Uterus (tissue), 4 donors: ENCODE results near the gene TWNK. TPM values are rescaled to one million over a fixed set of nuclear protein-coding genes. Genes with fewer than 3 reads are reported as not detected.

ENCODE experiments used
- DNase-seq, 2 donors: peaks; one replicate each; pipeline ENCODE4 v3.0.0-alpha.2; 2019 to 2020
- H3K27ac ChIP-seq, 2 donors: fragments of 200-600 bp; sonication (generic); 1 replicate in 1 of 2; 2 replicates in 1 of 2; pipeline ENCODE4 v1.5.1; 2016 to 2018
- H3K27me3 ChIP-seq, 2 donors: fragments of 200-600 bp; sonication (generic); one replicate each; pipeline ENCODE4 v1.5.1; 2018 to 2019; ENCODE audit warnings: control low read depth in 1 of 2
- H3K36me3 ChIP-seq, 2 donors: fragments of 200-600 bp; sonication (generic); one replicate each; pipeline ENCODE4 v1.5.1; 2019; ENCODE audit warnings: control low read depth in 1 of 2
- H3K4me1 ChIP-seq, 2 donors: fragments of 200-600 bp; sonication (generic); one replicate each; pipeline ENCODE4 v1.5.1; 2018 to 2019; ENCODE audit warnings: control low read depth in 1 of 2
- H3K4me3 ChIP-seq, 2 donors: fragments of 200-600 bp; sonication (generic); 1 replicate in 1 of 2; 2 replicates in 1 of 2; pipeline ENCODE4 v1.5.1; 2018 to 2019; ENCODE audit warnings: mild to moderate bottlenecking in 1 of 2
- H3K9me3 ChIP-seq, 2 donors: fragments of 200-600 bp; sonication (generic); one replicate each; pipeline ENCODE4 v1.5.1; 2019; ENCODE audit warnings: control low read depth in 1 of 2
- POLR2A ChIP-seq, 2 donors: fragments of 450-650 bp; IDR thresholded peaks; one replicate each; pipeline ENCODE4 v1.6.1; 2016; ENCODE audit warnings: antibody characterized with exemption in 2 of 2, mild to moderate bottlenecking in 1 of 2, moderate library complexity in 1 of 2
- intact Hi-C: fragments of 100-400 bp; cut with DNase I; formaldehyde crosslinking; loops from one replicate; pipeline ENCODE4 v1.15.1; 2023; ENCODE audit warnings: low total_unique reads
- total RNA-seq, 4 donors: library from RNA; depleted of rRNA in 3 of 4; stranded (reverse); fragments of >200 nt in 3 of 4; gene quantifications; one replicate each; pipeline versions ENCODE4 v1.1.0 to v1.2.4, GENCODE V29; 2014 to 2023
- TF ChIP-seq, protein P1 (sequence below), 4 experiments: fragments of 200-600 bp in 2 of 4; fragments of 450-650 bp in 2 of 4; sonication (generic) in 2 of 4; IDR thresholded peaks; one replicate each; pipeline ENCODE4 v1.5.1; 2016 to 2019; ENCODE audit warnings: antibody characterized with exemption in 4 of 4, mild to moderate bottlenecking in 2 of 4, moderate library complexity in 1 of 4
- donor health status: DM: yes; HTN: yes; CAD: no.

The TWNK gene
- total RNA-seq, 4 donors from 2014 or later = 0.51 to 11.8 (median 6.2) TPM

GRCh38 chr10:101035314-101035713, 48.0 kb downstream of the TWNK start:
- no peaks in the 10 kb centered on the region for H3K36me3 ChIP-seq

GRCh38 chr10:101035916-101036702, 48.8 kb downstream of the TWNK start:
- intact Hi-C loops = no loop called here
- H3K27me3 ChIP-seq = no peaks in the 10 kb centered on the region
- no peaks in the 10 kb centered on the region for H3K9me3 ChIP-seq
- TF ChIP-seq, protein P1, sequence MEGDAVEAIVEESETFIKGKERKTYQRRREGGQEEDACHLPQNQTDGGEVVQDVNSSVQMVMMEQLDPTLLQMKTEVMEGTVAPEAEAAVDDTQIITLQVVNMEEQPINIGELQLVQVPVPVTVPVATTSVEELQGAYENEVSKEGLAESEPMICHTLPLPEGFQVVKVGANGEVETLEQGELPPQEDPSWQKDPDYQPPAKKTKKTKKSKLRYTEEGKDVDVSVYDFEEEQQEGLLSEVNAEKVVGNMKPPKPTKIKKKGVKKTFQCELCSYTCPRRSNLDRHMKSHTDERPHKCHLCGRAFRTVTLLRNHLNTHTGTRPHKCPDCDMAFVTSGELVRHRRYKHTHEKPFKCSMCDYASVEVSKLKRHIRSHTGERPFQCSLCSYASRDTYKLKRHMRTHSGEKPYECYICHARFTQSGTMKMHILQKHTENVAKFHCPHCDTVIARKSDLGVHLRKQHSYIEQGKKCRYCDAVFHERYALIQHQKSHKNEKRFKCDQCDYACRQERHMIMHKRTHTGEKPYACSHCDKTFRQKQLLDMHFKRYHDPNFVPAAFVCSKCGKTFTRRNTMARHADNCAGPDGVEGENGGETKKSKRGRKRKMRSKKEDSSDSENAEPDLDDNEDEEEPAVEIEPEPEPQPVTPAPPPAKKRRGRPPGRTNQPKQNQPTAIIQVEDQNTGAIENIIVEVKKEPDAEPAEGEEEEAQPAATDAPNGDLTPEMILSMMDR (IDR thresholded peaks at IDR 0.05) = no peak
- no peak overlapping the region for H3K27ac ChIP-seq
- no peaks in the 10 kb centered on the region for H3K36me3 ChIP-seq
- no peak overlapping the region for H3K4me3 ChIP-seq
- H3K4me1 ChIP-seq = no peaks in the 10 kb centered on the region
- DNase-seq = no peak

More at GRCh38 chr10:101035314-101035713, 48.0 kb downstream of the TWNK start:
- TF ChIP-seq POLR2A (IDR thresholded peaks at IDR 0.05) = no peak
- TF ChIP-seq, protein P1 (IDR thresholded peaks at IDR 0.05) = no peak
- intact Hi-C loops = no loop called here
- Histone ChIP-seq H3K4me1 (peaks cover 0 to 5% of the 10 kb centered on the region in 2 donors), H3K27ac (no peak overlapping the region), H3K27me3 (no peaks in the 10 kb centered on the region), H3K9me3 (no peaks in the 10 kb centered on the region), H3K4me3 (no peak overlapping the region)
- DNase-seq = no peak

DNA sequence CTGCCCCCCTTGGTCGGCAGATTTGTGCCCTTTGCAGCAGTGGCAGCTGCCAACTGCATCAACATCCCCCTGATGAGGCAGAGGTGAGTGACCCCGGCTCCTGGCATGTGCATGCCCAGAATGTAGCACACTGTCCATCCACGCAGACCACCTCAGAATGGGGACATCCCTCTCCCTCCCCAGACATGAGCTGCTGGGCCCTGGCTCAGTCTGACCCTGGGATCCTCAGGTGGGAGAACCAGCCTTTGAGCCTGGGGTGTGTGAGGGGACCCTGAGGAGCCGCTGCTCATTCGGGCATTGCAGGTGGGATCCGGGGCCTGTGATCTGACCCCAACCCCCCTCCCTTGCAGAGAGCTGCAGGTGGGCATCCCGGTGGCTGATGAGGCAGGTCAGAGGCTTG, 49.4 kb downstream of the TWNK start:
- Histone ChIP-seq H3K27ac (no peak overlapping the region), H3K27me3 (no peaks in the 10 kb centered on the region), H3K36me3 (no peaks in the 10 kb centered on the region), H3K9me3 (no peaks in the 10 kb centered on the region), H3K4me3 (no peak overlapping the region), H3K4me1 (peaks cover 0 to 4% of the 10 kb centered on the region in 2 donors)
- TF ChIP-seq, protein P1 (IDR thresholded peaks at IDR 0.05) = no peak
- no peak for TF ChIP-seq POLR2A (IDR thresholded peaks at IDR 0.05)
- DNase-seq = no peak
- intact Hi-C loops = no loop called here

DNA sequence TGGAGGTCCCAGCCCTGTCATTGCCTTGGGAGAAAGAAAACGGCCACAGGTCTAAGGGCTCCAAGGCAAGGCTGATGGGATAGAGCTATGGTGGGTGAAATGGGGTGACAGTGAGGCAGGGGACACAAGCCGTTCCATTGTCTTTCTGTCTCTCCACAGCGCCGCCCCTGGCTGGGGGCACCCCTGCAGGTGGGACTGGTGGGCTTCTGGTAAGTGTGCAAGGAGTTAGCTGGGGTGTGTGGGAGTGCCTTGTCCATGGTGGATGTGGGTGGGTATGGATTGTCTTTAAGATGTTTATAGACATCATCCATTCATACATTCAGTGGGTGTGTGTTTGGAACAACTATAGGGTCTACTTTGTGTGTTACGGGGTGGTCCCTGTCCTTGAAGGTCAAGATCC, 51.1 kb downstream of the TWNK start:
- no peaks in the 10 kb centered on the region for H3K27me3 ChIP-seq
- no peaks in the 10 kb centered on the region for H3K9me3 ChIP-seq
- no peaks in the 10 kb centered on the region for H3K36me3 ChIP-seq
- H3K4me3 ChIP-seq = no peak overlapping the region
- DNase-seq = no peak
- peaks cover 0 to 5% of the 10 kb centered on the region in 2 donors for H3K4me1 ChIP-seq
- TF ChIP-seq, protein P1 (IDR thresholded peaks at IDR 0.05) = no peak
- TF ChIP-seq POLR2A (IDR thresholded peaks at IDR 0.05) = no peak
- intact Hi-C loops = no loop called here
- no peak overlapping the region for H3K27ac ChIP-seq

- intact Hi-C loops = no loop called here
- no peaks in the 10 kb centered on the region for H3K36me3 ChIP-seq
- TF ChIP-seq POLR2A (IDR thresholded peaks at IDR 0.05) = no peak
- TF ChIP-seq, protein P1 (IDR thresholded peaks at IDR 0.05) = no peak
- no peaks in the 10 kb centered on the region for H3K9me3 ChIP-seq
- peaks cover 0 to 5% of the 10 kb centered on the region in 2 donors for H3K4me1 ChIP-seq
- no peak for DNase-seq
- H3K27ac ChIP-seq = no peak overlapping the region
- no peaks in the 10 kb centered on the region for H3K27me3 ChIP-seq
- H3K4me3 ChIP-seq = no peak overlapping the region
These were observed 52.7 kb downstream of the TWNK start for GRCh38 chr10:101040061-101040460.
